HEK293 (cell line): ENCODE measurements around the gene CIZ1.

Experiments
- CTCF ChIA-PET: fragments of 350-600 bp; formaldehyde crosslinking; extraction: SDS; loops from one replicate; lab custom pipeline; 2021; ENCODE audit warnings: antibody characterized with exemption; lab: Yijun Ruan, JAX
- POLR2A ChIA-PET: fragments of 300-600 bp; formaldehyde crosslinking; extraction: SDS; loops from one replicate; lab custom pipeline; 2020; ENCODE audit warnings: antibody characterized with exemption, inconsistent platforms; lab: Yijun Ruan, JAX
- H3K27ac ChIP-seq: fragments of 200-500 bp; sonication (Bioruptor generic); 2 replicates; pipeline ENCODE4 v1.5.1; 2014; ENCODE audit warnings: low read depth, low read length, control low read depth, inconsistent platforms; ENCODE audit errors: extremely low read depth
- H3K36me3 ChIP-seq, 2 experiments: fragments of 200-500 bp in 1 of 2; sonication (Bioruptor generic) in 1 of 2; 1 replicate in 1 of 2; 2 replicates in 1 of 2; pipeline ENCODE4 v1.5.1; 2014 to 2017; ENCODE audit warnings: inconsistent platforms in 2 of 2, low read length in 2 of 2; ENCODE audit not compliant: control insufficient read depth in 2 of 2, insufficient read depth in 1 of 2
- H3K4me1 ChIP-seq: fragments of 200-500 bp; sonication (Bioruptor generic); 2 replicates; pipeline ENCODE4 v1.5.1; 2014; ENCODE audit warnings: mild to moderate bottlenecking, low read length, inconsistent platforms; ENCODE audit not compliant: control insufficient read depth, insufficient read depth
- H3K4me3 ChIP-seq: 2 replicates; pipeline ENCODE4 v1.5.1; 2011; ENCODE audit warnings: low read depth, mild to moderate bottlenecking, control low read depth, low read length, moderate library complexity
- H3K9me3 ChIP-seq: fragments of 200-500 bp; sonication (Bioruptor generic); 2 replicates; pipeline ENCODE4 v1.5.1; 2014; ENCODE audit warnings: low read depth, low read length, inconsistent platforms; ENCODE audit not compliant: control insufficient read depth, insufficient read depth
- KLF10 ChIP-seq: fragments of 450-650 bp; IDR thresholded peaks from 2 replicates; pipeline ENCODE4 v1.5.1; 2018; ENCODE audit warnings: missing biosample characterization, mild to moderate bottlenecking, missing genetic modification characterization
- KLF9 ChIP-seq: fragments of 450-650 bp; formaldehyde crosslinking; IDR thresholded peaks from 2 replicates; pipeline ENCODE4 v1.5.1; 2016; ENCODE audit warnings: missing biosample characterization, missing genetic modification characterization, low read depth
- SALL2 ChIP-seq: fragments of 450-650 bp; formaldehyde crosslinking; IDR thresholded peaks from 2 replicates; pipeline ENCODE4 v1.5.0; 2017; ENCODE audit warnings: missing biosample characterization, mild to moderate bottlenecking, missing genetic modification characterization, borderline replicate concordance
- TRIM28 ChIP-seq: IDR thresholded peaks from 2 replicates; pipeline ENCODE4 v1.6.1; 2011; ENCODE audit warnings: low read length, control low read depth, borderline replicate concordance
- WT1 ChIP-seq: fragments of 450-650 bp; formaldehyde crosslinking; IDR thresholded peaks from 2 replicates; pipeline ENCODE4 v1.5.1; 2016; ENCODE audit warnings: missing biosample characterization, missing genetic modification characterization
- ZBTB21 ChIP-seq: fragments of 450-650 bp; formaldehyde crosslinking; IDR thresholded peaks from 2 replicates; pipeline ENCODE4 v1.5.1; 2017; ENCODE audit warnings: missing biosample characterization, missing genetic modification characterization
- ZFP69B ChIP-seq: fragments of 450-650 bp; formaldehyde crosslinking; IDR thresholded peaks from 2 replicates; pipeline ENCODE4 v1.5.1; 2016; ENCODE audit warnings: missing biosample characterization, missing genetic modification characterization
- ZNF148 ChIP-seq: fragments of 450-650 bp; formaldehyde crosslinking; IDR thresholded peaks from 2 replicates; pipeline ENCODE4 v1.5.0; 2017; ENCODE audit warnings: missing biosample characterization, missing genetic modification characterization, borderline replicate concordance
- ZNF169 ChIP-seq: fragments of 450-650 bp; formaldehyde crosslinking; IDR thresholded peaks from 2 replicates; pipeline ENCODE4 v1.5.1; 2016; ENCODE audit warnings: missing biosample characterization, missing genetic modification characterization
- ZNF26 ChIP-seq: fragments of 450-650 bp; formaldehyde crosslinking; IDR thresholded peaks from 2 replicates; pipeline ENCODE4 v1.5.1; 2016; ENCODE audit warnings: missing biosample characterization, missing genetic modification characterization
- ZNF292 ChIP-seq: fragments of 450-650 bp; formaldehyde crosslinking; IDR thresholded peaks from 2 replicates; pipeline ENCODE4 v1.5.1; 2016; ENCODE audit warnings: low read depth, missing biosample characterization, missing genetic modification characterization, borderline replicate concordance
- ZNF311 ChIP-seq: fragments of 450-650 bp; formaldehyde crosslinking; IDR thresholded peaks from 2 replicates; pipeline ENCODE4 v1.5.1; 2017; ENCODE audit warnings: missing biosample characterization, missing genetic modification characterization, borderline replicate concordance
- ZNF335 ChIP-seq: fragments of 450-650 bp; formaldehyde crosslinking; conservative IDR thresholded peaks from 2 replicates; pipeline ENCODE4 v1.5.1; 2016; ENCODE audit warnings: missing biosample characterization, missing genetic modification characterization
- ZNF341 ChIP-seq: fragments of 450-650 bp; formaldehyde crosslinking; IDR thresholded peaks from 2 replicates; pipeline ENCODE4; 2016; ENCODE audit warnings: low read depth, missing biosample characterization, missing genetic modification characterization
- ZNF354C ChIP-seq: fragments of 450-650 bp; formaldehyde crosslinking; IDR thresholded peaks from 2 replicates; pipeline ENCODE4 v1.5.1; 2016; ENCODE audit warnings: missing biosample characterization, missing genetic modification characterization, low read depth, borderline replicate concordance
- ZNF513 ChIP-seq: fragments of 450-650 bp; IDR thresholded peaks from 2 replicates; pipeline ENCODE4 v1.5.1; 2018; ENCODE audit warnings: missing biosample characterization, missing genetic modification characterization
- ZNF544 ChIP-seq: fragments of 450-650 bp; formaldehyde crosslinking; IDR thresholded peaks from 2 replicates; pipeline ENCODE4 v1.5.0; 2017; ENCODE audit warnings: missing biosample characterization, missing genetic modification characterization
- ZNF558 ChIP-seq: fragments of 450-650 bp; formaldehyde crosslinking; IDR thresholded peaks from 2 replicates; pipeline ENCODE4 v1.5.1; 2016; ENCODE audit warnings: missing biosample characterization, missing genetic modification characterization
- ZNF654 ChIP-seq: fragments of 450-650 bp; formaldehyde crosslinking; IDR thresholded peaks from 2 replicates; pipeline ENCODE4 v1.5.1; 2016; ENCODE audit warnings: low read depth, missing biosample characterization, missing genetic modification characterization
- ZNF707 ChIP-seq: fragments of 450-650 bp; formaldehyde crosslinking; IDR thresholded peaks from 2 replicates; pipeline ENCODE4 v1.5.1; 2016; ENCODE audit warnings: missing biosample characterization, missing genetic modification characterization
- ZNF791 ChIP-seq: fragments of 450-650 bp; formaldehyde crosslinking; IDR thresholded peaks from 2 replicates; pipeline ENCODE4 v1.5.1; 2016; ENCODE audit warnings: missing biosample characterization, missing genetic modification characterization
- ZNF837 ChIP-seq: fragments of 450-650 bp; formaldehyde crosslinking; IDR thresholded peaks from 2 replicates; pipeline ENCODE4 v1.5.1; 2016; ENCODE audit warnings: missing biosample characterization, missing genetic modification characterization
- TF ChIP-seq, protein P1 (sequence below): fragments of 450-650 bp; formaldehyde crosslinking; IDR thresholded peaks from 2 replicates; pipeline ENCODE4 v1.5.1; 2016; ENCODE audit warnings: missing biosample characterization, missing genetic modification characterization
- TF ChIP-seq, protein P2 (sequence below): fragments of 450-650 bp; formaldehyde crosslinking; IDR thresholded peaks from 2 replicates; pipeline ENCODE4 v1.5.1; 2017; ENCODE audit warnings: missing biosample characterization, missing genetic modification characterization

The CIZ1 gene

GRCh38 chr9:128122809-128123175 is 68.6 kb downstream of the CIZ1 start:
- Histone ChIP-seq H3K27ac (no peak overlapping the region), H3K36me3 (peaks cover 0 to 56% of the 10 kb centered on the region in 2 experiments; a peak in 2 of 3 replicates), H3K9me3 (no peaks in the 10 kb centered on the region), H3K4me3 (no peak overlapping the region), H3K4me1 (no peaks in the 10 kb centered on the region)
- CTCF ChIA-PET, result no interaction called here
- POLR2A ChIA-PET, result no interaction called here
- no peak for TF ChIP-seq ZNF791 (tag by site-specific recombination)
- no peak for TF ChIP-seq TRIM28
- no peak for TF ChIP-seq ZNF558 (tag by site-specific recombination)
- TF ChIP-seq ZNF292 (tag by site-specific recombination), result no peak
- no peak for TF ChIP-seq ZNF513 (tag by site-specific recombination)
- TF ChIP-seq KLF9 (tag by site-specific recombination), result no peak
- TF ChIP-seq ZNF837 (tag by site-specific recombination), result no peak
- TF ChIP-seq ZNF707 (tag by site-specific recombination), result no peak
- TF ChIP-seq, protein P1, sequence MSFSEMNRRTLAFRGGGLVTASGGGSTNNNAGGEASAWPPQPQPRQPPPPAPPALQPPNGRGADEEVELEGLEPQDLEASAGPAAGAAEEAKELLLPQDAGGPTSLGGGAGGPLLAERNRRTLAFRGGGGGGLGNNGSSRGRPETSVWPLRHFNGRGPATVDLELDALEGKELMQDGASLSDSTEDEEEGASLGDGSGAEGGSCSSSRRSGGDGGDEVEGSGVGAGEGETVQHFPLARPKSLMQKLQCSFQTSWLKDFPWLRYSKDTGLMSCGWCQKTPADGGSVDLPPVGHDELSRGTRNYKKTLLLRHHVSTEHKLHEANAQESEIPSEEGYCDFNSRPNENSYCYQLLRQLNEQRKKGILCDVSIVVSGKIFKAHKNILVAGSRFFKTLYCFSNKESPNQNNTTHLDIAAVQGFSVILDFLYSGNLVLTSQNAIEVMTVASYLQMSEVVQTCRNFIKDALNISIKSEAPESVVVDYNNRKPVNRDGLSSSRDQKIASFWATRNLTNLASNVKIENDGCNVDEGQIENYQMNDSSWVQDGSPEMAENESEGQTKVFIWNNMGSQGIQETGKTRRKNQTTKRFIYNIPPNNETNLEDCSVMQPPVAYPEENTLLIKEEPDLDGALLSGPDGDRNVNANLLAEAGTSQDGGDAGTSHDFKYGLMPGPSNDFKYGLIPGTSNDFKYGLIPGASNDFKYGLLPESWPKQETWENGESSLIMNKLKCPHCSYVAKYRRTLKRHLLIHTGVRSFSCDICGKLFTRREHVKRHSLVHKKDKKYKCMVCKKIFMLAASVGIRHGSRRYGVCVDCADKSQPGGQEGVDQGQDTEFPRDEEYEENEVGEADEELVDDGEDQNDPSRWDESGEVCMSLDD (tag by site-specific recombination), result no peak
- no peak for TF ChIP-seq ZNF354C (tag by site-specific recombination)
- no peak for TF ChIP-seq ZNF544

DNA sequence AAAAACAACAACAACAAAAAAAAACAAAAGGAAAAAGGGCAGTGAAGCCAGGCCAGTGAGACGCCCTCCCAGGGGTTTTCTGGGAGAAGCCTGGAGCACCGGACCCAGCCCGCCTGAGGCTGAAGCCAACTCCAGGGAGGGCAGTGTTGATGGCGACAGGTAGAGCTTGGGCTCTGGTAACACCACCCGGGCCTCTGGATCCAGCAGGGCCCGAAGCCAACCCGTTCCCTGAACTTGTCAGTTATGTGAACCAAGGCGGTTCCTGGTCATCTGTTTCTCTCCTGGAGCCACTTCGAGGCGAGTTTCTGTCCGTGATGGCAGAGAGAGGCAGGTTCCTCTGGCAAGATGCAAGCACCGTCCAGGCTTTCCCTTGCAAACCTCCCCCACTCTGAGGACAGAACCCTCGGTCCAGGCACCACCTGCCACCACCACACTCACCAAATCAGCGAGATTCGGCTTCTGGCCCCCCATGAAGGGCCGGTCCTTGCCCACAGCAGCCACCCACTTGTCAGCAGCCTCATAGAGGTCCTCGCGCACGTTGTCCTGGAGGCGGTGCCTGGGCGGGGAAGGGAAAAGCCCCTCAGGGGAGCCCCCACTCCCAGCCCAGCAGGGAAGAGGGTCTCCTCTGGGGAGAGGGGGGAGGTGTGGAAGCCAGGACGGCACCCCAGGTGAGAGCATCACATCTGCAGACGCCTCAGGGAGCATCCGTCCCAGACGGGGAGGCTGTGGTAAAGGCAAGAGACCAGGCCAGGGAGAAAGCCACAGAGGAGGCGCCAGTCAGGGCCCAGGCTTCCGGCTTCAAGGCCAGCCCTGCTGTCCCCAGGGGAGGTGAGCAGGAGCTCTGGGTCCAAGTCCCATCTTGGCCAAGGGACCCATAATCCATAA is 69.2 kb downstream of the CIZ1 start:
- Histone ChIP-seq H3K27ac (no peak overlapping the region), H3K4me1 (no peaks in the 10 kb centered on the region), H3K36me3 (peaks cover 0 to 56% of the 10 kb centered on the region in 2 experiments; a peak in 2 of 3 replicates), H3K9me3 (no peaks in the 10 kb centered on the region), H3K4me3 (no peak overlapping the region)
- TF ChIP-seq ZBTB21, result no peak
- TF ChIP-seq KLF10 (tag by site-specific recombination), result no peak
- TF ChIP-seq ZNF341 (tag by site-specific recombination), result no peak
- TF ChIP-seq WT1 (tag by site-specific recombination), result no peak
- TF ChIP-seq ZNF148 (tag by site-specific recombination), result no peak
- no peak for TF ChIP-seq ZNF311 (tag by site-specific recombination)
- no peak for TF ChIP-seq SALL2
- TF ChIP-seq ZNF26 (tag by site-specific recombination), result no peak
- TF ChIP-seq, protein P2, sequence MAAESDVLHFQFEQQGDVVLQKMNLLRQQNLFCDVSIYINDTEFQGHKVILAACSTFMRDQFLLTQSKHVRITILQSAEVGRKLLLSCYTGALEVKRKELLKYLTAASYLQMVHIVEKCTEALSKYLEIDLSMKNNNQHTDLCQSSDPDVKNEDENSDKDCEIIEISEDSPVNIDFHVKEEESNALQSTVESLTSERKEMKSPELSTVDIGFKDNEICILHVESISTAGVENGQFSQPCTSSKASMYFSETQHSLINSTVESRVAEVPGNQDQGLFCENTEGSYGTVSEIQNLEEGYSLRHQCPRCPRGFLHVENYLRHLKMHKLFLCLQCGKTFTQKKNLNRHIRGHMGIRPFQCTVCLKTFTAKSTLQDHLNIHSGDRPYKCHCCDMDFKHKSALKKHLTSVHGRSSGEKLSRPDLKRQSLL, result no peak
- no peak for TF ChIP-seq ZNF169 (tag by site-specific recombination)
- no peak for TF ChIP-seq ZFP69B (tag by site-specific recombination)
- no peak for TF ChIP-seq ZNF654 (tag by site-specific recombination)
- TF ChIP-seq ZNF335, result no peak
- ChIA-PET POLR2A (no interaction called here), CTCF (interaction anchor here (0.6 kb wide), 1 partner anchor 13 kb away, joined by 3 read pairs; no protein-coding TSS in a partner anchor)
